K562 (cell line): ENCODE measurements around the gene ANKRD6. TPM values are rescaled to one million over a fixed set of nuclear protein-coding genes. Genes with fewer than 3 reads are reported as not detected.
A peak's percentile ranks its signal among the peaks of the same experiment; 100 is the strongest.

Source experiments
- ARID3B ChIP-seq: fragments of 250-450 bp; sonication (Bioruptor Pico); IDR thresholded peaks from 2 replicates; pipeline ENCODE4 v1.4.0; 2020; ENCODE audit warnings: borderline replicate concordance
- ASH1L ChIP-seq: fragments of 450-650 bp; IDR thresholded peaks from 2 replicates; pipeline ENCODE4 v1.6.1; 2018; ENCODE audit warnings: borderline replicate concordance, mild to moderate bottlenecking, low read depth; ENCODE audit not compliant: partially characterized antibody
- HCFC1 ChIP-seq: IDR thresholded peaks from 2 replicates; pipeline ENCODE4 v1.6.1; 2012; ENCODE audit warnings: low read depth, low read length, improper control_type of control experiment
- HOXB6 ChIP-seq: fragments of 250-450 bp; sonication (Bioruptor Pico); IDR thresholded peaks from 2 replicates; pipeline ENCODE4 v1.5.1; 2022; ENCODE audit warnings: mild to moderate bottlenecking, borderline replicate concordance
- ILK ChIP-seq: fragments of 450-650 bp; IDR thresholded peaks from 2 replicates; pipeline ENCODE4 v1.6.1; 2016; ENCODE audit warnings: missing genetic modification characterization, low read depth, mild to moderate bottlenecking, missing compliant biosample characterization, moderate library complexity, borderline replicate concordance
- SNIP1 ChIP-seq: fragments of 450-650 bp; IDR thresholded peaks from 2 replicates; pipeline ENCODE4 v1.7.1; 2017; ENCODE audit warnings: low read depth, mild to moderate bottlenecking
- SPI1 ChIP-seq: IDR thresholded peaks from 2 replicates; pipeline ENCODE4 v1.6.1; 2011; ENCODE audit warnings: low read depth, low read length, control low read depth, borderline replicate concordance
- SRSF3 ChIP-seq: fragments of 200-400 bp; formaldehyde crosslinking; IDR thresholded peaks from 2 replicates; pipeline ENCODE4 v1.6.1; 2016; ENCODE audit warnings: mild to moderate bottlenecking, low read length, moderate library complexity; ENCODE audit not compliant: insufficient read depth
- ZNF217 ChIP-seq: sonication (generic); formaldehyde crosslinking; IDR thresholded peaks from 2 replicates; pipeline ENCODE4 v1.8.0; 2022; ENCODE audit warnings: mild to moderate bottlenecking, missing genetic modification reagents
- polyA plus RNA-seq, 8 experiments: library from polyadenylated mRNA; depleted of rRNA in 4 of 8; stranded (reverse) in 5 of 8; unstranded in 3 of 8; fragments of >200 nt; fragmentation: Nextera tagmentation in 2 of 8; fragmentation: Illumina TruSeq in 1 of 8; extraction: Ambion mirVana in 2 of 8; extraction: Trizol in 1 of 8; gene quantifications; 2 replicates each; pipeline versions ENCODE4 v1.2.1 to v1.2.3, GENCODE V29; 2011 to 2014; ENCODE audit warnings: inconsistent platforms in 1 of 8, missing spikeins in 1 of 8
- total RNA-seq, 7 experiments: library from RNA; depleted of rRNA in 6 of 7; stranded (reverse); fragments of >200 nt in 6 of 7; fragmentation: Illumina TruSeq in 2 of 7; extraction: Trizol in 2 of 7; gene quantifications; 2 replicates each; pipeline versions ENCODE4 v1.2.1 to v1.2.3, GENCODE V29; 2011 to 2021; ENCODE audit warnings: low replicate concordance in 1 of 7
- TF ChIP-seq, protein P1 (sequence below), 2 experiments: fragments of 150-350 bp in 1 of 2; IDR thresholded peaks; 2 replicates each; pipeline ENCODE4 v1.6.1; 2012 to 2016; ENCODE audit warnings: low read depth in 2 of 2, low read length in 2 of 2, mild to moderate bottlenecking in 1 of 2, moderate library complexity in 1 of 2
- TF ChIP-seq, protein P2 (sequence below): sonication (generic); formaldehyde crosslinking; IDR thresholded peaks from 2 replicates; pipeline ENCODE4 v1.8.0; 2022; ENCODE audit warnings: missing genetic modification reagents, mild to moderate bottlenecking, moderate library complexity, borderline replicate concordance

The ANKRD6 gene
- total and polyA plus RNA-seq, 9 of the 15 experiments (the other 6 are each of a cell fraction or from before 2014, with no cell fraction given): 0.04 to 0.22 (median 0.08) TPM; not detected in 4

DNA sequence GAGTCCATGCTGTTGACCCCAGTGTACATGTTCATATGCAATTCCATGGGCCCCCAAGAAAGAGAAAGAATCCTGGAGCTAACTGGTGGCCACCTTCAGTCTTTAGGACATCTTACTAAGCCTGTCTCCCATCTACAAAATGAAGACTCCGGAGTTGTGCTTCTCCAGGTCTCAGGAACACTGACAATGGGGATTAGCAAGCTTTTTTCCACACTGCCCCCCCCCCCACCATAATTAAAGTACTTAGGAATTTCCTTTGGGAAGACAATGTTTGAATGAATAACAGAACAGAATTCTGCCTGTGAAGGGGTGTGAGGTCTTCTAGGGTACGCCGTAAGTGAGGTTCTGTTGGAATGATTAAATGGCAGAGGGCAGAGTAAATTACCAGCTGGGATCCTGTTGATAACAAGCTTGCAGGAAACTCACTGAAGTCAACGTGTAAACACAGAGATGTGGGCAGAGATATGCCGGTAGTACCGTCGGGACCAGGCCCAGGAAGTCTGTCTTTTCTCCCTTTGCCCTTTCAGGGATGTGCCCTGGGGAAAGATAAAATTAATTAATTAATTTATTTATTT is 63.1 kb downstream of the ANKRD6 start (continued):
- TF ChIP-seq ARID3B (CRISPR knock-in tag): no peak
- TF ChIP-seq, protein P1, sequence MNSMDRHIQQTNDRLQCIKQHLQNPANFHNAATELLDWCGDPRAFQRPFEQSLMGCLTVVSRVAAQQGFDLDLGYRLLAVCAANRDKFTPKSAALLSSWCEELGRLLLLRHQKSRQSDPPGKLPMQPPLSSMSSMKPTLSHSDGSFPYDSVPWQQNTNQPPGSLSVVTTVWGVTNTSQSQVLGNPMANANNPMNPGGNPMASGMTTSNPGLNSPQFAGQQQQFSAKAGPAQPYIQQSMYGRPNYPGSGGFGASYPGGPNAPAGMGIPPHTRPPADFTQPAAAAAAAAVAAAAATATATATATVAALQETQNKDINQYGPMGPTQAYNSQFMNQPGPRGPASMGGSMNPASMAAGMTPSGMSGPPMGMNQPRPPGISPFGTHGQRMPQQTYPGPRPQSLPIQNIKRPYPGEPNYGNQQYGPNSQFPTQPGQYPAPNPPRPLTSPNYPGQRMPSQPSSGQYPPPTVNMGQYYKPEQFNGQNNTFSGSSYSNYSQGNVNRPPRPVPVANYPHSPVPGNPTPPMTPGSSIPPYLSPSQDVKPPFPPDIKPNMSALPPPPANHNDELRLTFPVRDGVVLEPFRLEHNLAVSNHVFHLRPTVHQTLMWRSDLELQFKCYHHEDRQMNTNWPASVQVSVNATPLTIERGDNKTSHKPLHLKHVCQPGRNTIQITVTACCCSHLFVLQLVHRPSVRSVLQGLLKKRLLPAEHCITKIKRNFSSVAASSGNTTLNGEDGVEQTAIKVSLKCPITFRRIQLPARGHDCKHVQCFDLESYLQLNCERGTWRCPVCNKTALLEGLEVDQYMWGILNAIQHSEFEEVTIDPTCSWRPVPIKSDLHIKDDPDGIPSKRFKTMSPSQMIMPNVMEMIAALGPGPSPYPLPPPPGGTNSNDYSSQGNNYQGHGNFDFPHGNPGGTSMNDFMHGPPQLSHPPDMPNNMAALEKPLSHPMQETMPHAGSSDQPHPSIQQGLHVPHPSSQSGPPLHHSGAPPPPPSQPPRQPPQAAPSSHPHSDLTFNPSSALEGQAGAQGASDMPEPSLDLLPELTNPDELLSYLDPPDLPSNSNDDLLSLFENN (IDR thresholded peaks at IDR 0.05; ENCODE audit: low read depth in 2 of 2, low read length in 2 of 2): no peak
- TF ChIP-seq, protein P2, sequence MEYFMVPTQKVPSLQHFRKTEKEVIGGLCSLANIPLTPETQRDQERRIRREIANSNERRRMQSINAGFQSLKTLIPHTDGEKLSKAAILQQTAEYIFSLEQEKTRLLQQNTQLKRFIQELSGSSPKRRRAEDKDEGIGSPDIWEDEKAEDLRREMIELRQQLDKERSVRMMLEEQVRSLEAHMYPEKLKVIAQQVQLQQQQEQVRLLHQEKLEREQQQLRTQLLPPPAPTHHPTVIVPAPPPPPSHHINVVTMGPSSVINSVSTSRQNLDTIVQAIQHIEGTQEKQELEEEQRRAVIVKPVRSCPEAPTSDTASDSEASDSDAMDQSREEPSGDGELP (CRISPR knock-in tag): 0 out of 2 replicates have a peak, but pooled peaks have one; percentile 20
- no peak for TF ChIP-seq HCFC1
- no peak for TF ChIP-seq SPI1
- TF ChIP-seq SNIP1: no peak
- TF ChIP-seq HOXB6 (CRISPR knock-in tag): no peak
- no peak for TF ChIP-seq ILK (tag)
- no peak for TF ChIP-seq ASH1L
- no peak for TF ChIP-seq ZNF217
- TF ChIP-seq SRSF3: no peak
